Skeletal muscle cell (primary cell): Measurements from ENCODE around the gene SLC37A2.

Experiments
- DNase-seq: peaks from one replicate; pipeline ENCODE4 v3.0.0-alpha.2; 2010; ENCODE audit warnings: low read depth
- H3K4me3 ChIP-seq: 2 replicates; pipeline ENCODE4 v1.5.1; 2011; ENCODE audit warnings: low read depth, mild to moderate bottlenecking, control low read depth, low read length, moderate library complexity

SLC37A2 gene

GRCh38 chr11:125069008-125069407, 5.9 kb downstream of the SLC37A2 start:
- no peak overlapping the region for H3K4me3 ChIP-seq
- DNase-seq: no peak

- H3K4me3 ChIP-seq: no peak overlapping the region
- DNase-seq: no peak
Measured at GRCh38 chr11:125069796-125070195, 6.7 kb downstream of the SLC37A2 start.

GRCh38 chr11:125070699-125071254, 7.7 kb downstream of the SLC37A2 start:
- no peak for DNase-seq
- H3K4me3 ChIP-seq: no peak overlapping the region

GRCh38 chr11:125071435-125071834, 8.3 kb downstream of the SLC37A2 start:
- no peak for DNase-seq
- no peak overlapping the region for H3K4me3 ChIP-seq

- no peak for DNase-seq
- no peak overlapping the region for H3K4me3 ChIP-seq
Measured at GRCh38 chr11:125071846-125072217, 8.7 kb downstream of the SLC37A2 start.

GRCh38 chr11:125072218-125072960, 9.3 kb downstream of the SLC37A2 start:
- no peak overlapping the region for H3K4me3 ChIP-seq
- no peak for DNase-seq

- DNase-seq: no peak
- H3K4me3 ChIP-seq: no peak overlapping the region
Measured at GRCh38 chr11:125072961-125073590, 10.0 kb downstream of the SLC37A2 start.

- DNase-seq: no peak
- no peak overlapping the region for H3K4me3 ChIP-seq
Measured at GRCh38 chr11:125073616-125074483, 10.7 kb downstream of the SLC37A2 start.

GRCh38 chr11:125074511-125075241, 11.6 kb downstream of the SLC37A2 start:
- DNase-seq: no peak
- H3K4me3 ChIP-seq: no peak overlapping the region

- no peak overlapping the region for H3K4me3 ChIP-seq
- DNase-seq: no peak
Measured at GRCh38 chr11:125075242-125075625, 12.1 kb downstream of the SLC37A2 start.

- no peak overlapping the region for H3K4me3 ChIP-seq
- DNase-seq: no peak
Measured at GRCh38 chr11:125075900-125076317, 12.8 kb downstream of the SLC37A2 start.

GRCh38 chr11:125076378-125076945, 13.4 kb downstream of the SLC37A2 start:
- no peak for DNase-seq
- no peak overlapping the region for H3K4me3 ChIP-seq

- H3K4me3 ChIP-seq: no peak overlapping the region
- DNase-seq: no peak
Measured at GRCh38 chr11:125078016-125078415, 14.9 kb downstream of the SLC37A2 start.

- DNase-seq: no peak
- no peak overlapping the region for H3K4me3 ChIP-seq
Measured at GRCh38 chr11:125078516-125079140, 15.5 kb downstream of the SLC37A2 start.

- H3K4me3 ChIP-seq: no peak overlapping the region
- no peak for DNase-seq
Measured at GRCh38 chr11:125079151-125079877, 16.2 kb downstream of the SLC37A2 start.

GRCh38 chr11:125079878-125080530, 16.9 kb downstream of the SLC37A2 start:
- no peak overlapping the region for H3K4me3 ChIP-seq
- DNase-seq: no peak

GRCh38 chr11:125080531-125080911, 17.4 kb downstream of the SLC37A2 start:
- H3K4me3 ChIP-seq: no peak overlapping the region
- DNase-seq: no peak
